SK-N-SH (cell line): ENCODE measurements around the gene AKT3. TPM values are rescaled to one million over a fixed set of nuclear protein-coding genes. Genes with fewer than 3 reads are reported as not detected.

Experiments
- CTCF ChIA-PET: fragments of 300-600, 350-600 bp; formaldehyde crosslinking; extraction: SDS; loops from one replicate; lab custom pipeline; 2021; lab: Yijun Ruan, JAX
- POLR2A ChIA-PET: fragments of 350-600 bp; sonication (Branson Sonifier 250); formaldehyde crosslinking; extraction: SDS; loops from one replicate; lab custom pipeline; 2020; ENCODE audit warnings: antibody characterized with exemption, inconsistent platforms; lab: Yijun Ruan, JAX
- DNase-seq: peaks from one replicate; pipeline ENCODE4 v3.0.0; 2012
- H2AFZ ChIP-seq: fragments of 200-600 bp; sonication (generic); 2 replicates; pipeline ENCODE4 v1.8.1; 2016; ENCODE audit warnings: antibody characterized with exemption, mild to moderate bottlenecking, low read depth
- H3F3A ChIP-seq: fragments of 200-600 bp; sonication (generic); replicated peaks from 2 replicates; pipeline ENCODE3; 2016; ENCODE audit warnings: antibody characterized with exemption, mild to moderate bottlenecking; ENCODE audit not compliant: insufficient read depth
- H3K27ac ChIP-seq, 2 experiments: fragments of 200-500 bp in 1 of 2; fragments of 200-600 bp in 1 of 2; sonication (Bioruptor generic) in 1 of 2; sonication (generic), shearing (Covaris generic) in 1 of 2; 2 replicates each; pipeline versions ENCODE4 v1.5.1 to v1.6.1; 2014 to 2016; ENCODE audit warnings: low read depth in 2 of 2, inconsistent platforms in 1 of 2, low read length in 1 of 2, mild to moderate bottlenecking in 1 of 2, mixed read lengths in 1 of 2
- H3K27me3 ChIP-seq: fragments of 200-600 bp; sonication (generic), shearing (Covaris generic); 2 replicates; pipeline ENCODE4 v1.6.1; 2016; ENCODE audit warnings: mixed run types; ENCODE audit not compliant: insufficient read depth
- H3K36me3 ChIP-seq, 2 experiments: fragments of 200-500 bp in 1 of 2; fragments of 200-600 bp in 1 of 2; sonication (Bioruptor generic) in 1 of 2; sonication (generic) in 1 of 2; replicated peaks in 1 of 2; 2 replicates each; pipeline versions ENCODE3 to v1.5.1; 2014 to 2016; ENCODE audit warnings: low read length in 1 of 2, mild to moderate bottlenecking in 1 of 2; ENCODE audit not compliant: insufficient read depth in 2 of 2, control insufficient read depth in 1 of 2
- H3K4me1 ChIP-seq, 2 experiments: fragments of 200-500 bp in 1 of 2; fragments of 200-600 bp in 1 of 2; sonication (Bioruptor generic) in 1 of 2; sonication (generic), shearing (Covaris generic) in 1 of 2; 2 replicates each; pipeline versions ENCODE4 v1.5.1 to v1.6.1; 2014 to 2016; ENCODE audit warnings: low read depth in 1 of 2, low read length in 1 of 2, mixed run types in 1 of 2; ENCODE audit not compliant: insufficient read depth in 2 of 2, control insufficient read depth in 1 of 2
- H3K4me2 ChIP-seq: fragments of 200-600 bp; sonication (generic), shearing (Covaris generic); 2 replicates; pipeline ENCODE4 v1.6.1; 2017; ENCODE audit warnings: mixed run types
- H3K4me3 ChIP-seq, 2 experiments: fragments of 200-500 bp in 1 of 2; fragments of 200-600 bp in 1 of 2; sonication (Bioruptor generic) in 1 of 2; sonication (generic), shearing (Covaris generic) in 1 of 2; 2 replicates each; pipeline versions ENCODE4 v1.5.1 to v1.8.1; 2014 to 2016; ENCODE audit warnings: low read depth in 2 of 2, inconsistent platforms in 1 of 2, low read length in 1 of 2, mild to moderate bottlenecking in 1 of 2, mixed read lengths in 1 of 2, moderate library complexity in 1 of 2
- H3K79me2 ChIP-seq: fragments of 200-600 bp; sonication (generic); 2 replicates; pipeline ENCODE4 v1.8.1; 2017; ENCODE audit warnings: mild to moderate bottlenecking; ENCODE audit not compliant: insufficient read depth
- H3K9ac ChIP-seq: fragments of 200-600 bp; sonication (generic); 2 replicates; pipeline ENCODE4 v1.6.1; 2017; ENCODE audit warnings: mixed run types
- H3K9me2 ChIP-seq: fragments of 200-600 bp; sonication (generic); 2 replicates; pipeline ENCODE4 v1.6.1; 2017; ENCODE audit warnings: mixed run types
- H3K9me3 ChIP-seq: fragments of 200-600 bp; sonication (generic); 2 replicates; pipeline ENCODE4 v1.6.1; 2017; ENCODE audit warnings: mixed run types, mild to moderate bottlenecking, moderate library complexity
- H4K20me1 ChIP-seq: fragments of 200-600 bp; sonication (generic); 2 replicates; pipeline ENCODE4 v1.6.1; 2017; ENCODE audit warnings: mild to moderate bottlenecking, mixed run types; ENCODE audit not compliant: insufficient read depth
- ELF1 ChIP-seq: IDR thresholded peaks from 2 replicates; pipeline ENCODE4 v1.4.0; 2012
- EP300 ChIP-seq, 2 experiments: IDR thresholded peaks; 2 replicates each; pipeline versions ENCODE4 v1.4.0 to v1.6.1; 2012; ENCODE audit warnings: borderline replicate concordance in 1 of 2, low read depth in 1 of 2, low read length in 1 of 2
- FOSL2 ChIP-seq: IDR thresholded peaks from 2 replicates; pipeline ENCODE4 v1.4.0; 2012; ENCODE audit warnings: low read depth, mild to moderate bottlenecking, moderate library complexity, borderline replicate concordance
- FOXM1 ChIP-seq: IDR thresholded peaks from 2 replicates; pipeline ENCODE4 v1.4.0; 2012; ENCODE audit warnings: low read depth, mild to moderate bottlenecking
- JUND ChIP-seq: IDR thresholded peaks from 2 replicates; pipeline ENCODE4 v1.4.0; 2012
- RFX5 ChIP-seq: IDR thresholded peaks from 2 replicates; pipeline ENCODE4 v1.6.1; 2012; ENCODE audit warnings: mild to moderate bottlenecking, improper control_type of control experiment, low read length
- RXRA ChIP-seq: IDR thresholded peaks from 2 replicates; pipeline ENCODE4 v1.4.0; 2012; ENCODE audit warnings: low read depth, mild to moderate bottlenecking, borderline replicate concordance
- SIN3A ChIP-seq: IDR thresholded peaks from 2 replicates; pipeline ENCODE4 v1.6.1; 2012; ENCODE audit warnings: low read depth, mild to moderate bottlenecking, low read length, moderate library complexity, borderline replicate concordance
- SMC3 ChIP-seq: IDR thresholded peaks from 2 replicates; pipeline ENCODE4 v1.6.1; 2012; ENCODE audit warnings: low read depth, low read length, improper control_type of control experiment
- TEAD4 ChIP-seq: IDR thresholded peaks from 2 replicates; pipeline ENCODE4 v1.4.0; 2012; ENCODE audit warnings: mild to moderate bottlenecking, borderline replicate concordance; ENCODE audit not compliant: insufficient read depth
- WGBS: methylation state at CpG from one replicate; pipeline ENCODE4 v1.1.6; 2017; ENCODE audit warnings: low lambda C conversion rate; 5-methylcytosine and 5-hydroxymethylcytosine counted together
- polyA plus RNA-seq, 3 experiments: library from polyadenylated mRNA; depleted of rRNA; stranded (reverse); fragments of >200 nt; gene quantifications; 2 replicates each; pipeline ENCODE4 v1.2.3, GENCODE V29; 2012
- TF ChIP-seq, protein P1 (sequence below): fragments of 150-350 bp; IDR thresholded peaks from 2 replicates; pipeline ENCODE4 v1.6.1; 2016; ENCODE audit warnings: mild to moderate bottlenecking, low read depth, low read length
- TF ChIP-seq, protein P2 (sequence below): IDR thresholded peaks from 2 replicates; pipeline ENCODE4 v1.6.1; 2012; ENCODE audit warnings: mild to moderate bottlenecking, low read depth, low read length, moderate library complexity
- TF ChIP-seq, protein P3 (sequence below): IDR thresholded peaks from 2 replicates; pipeline ENCODE4 v1.4.0; 2012; ENCODE audit warnings: low read depth
- TF ChIP-seq, protein P4 (sequence below): fragments of 200-600 bp; sonication (generic); IDR thresholded peaks from 2 replicates; pipeline ENCODE4 v1.6.1; 2017; ENCODE audit warnings: antibody characterized with exemption, mild to moderate bottlenecking, moderate library complexity

AKT3 gene
- polyA plus RNA-seq, 1 of the 3 experiments (the other 2 are of a cell fraction), result 12.7 TPM

DNA sequence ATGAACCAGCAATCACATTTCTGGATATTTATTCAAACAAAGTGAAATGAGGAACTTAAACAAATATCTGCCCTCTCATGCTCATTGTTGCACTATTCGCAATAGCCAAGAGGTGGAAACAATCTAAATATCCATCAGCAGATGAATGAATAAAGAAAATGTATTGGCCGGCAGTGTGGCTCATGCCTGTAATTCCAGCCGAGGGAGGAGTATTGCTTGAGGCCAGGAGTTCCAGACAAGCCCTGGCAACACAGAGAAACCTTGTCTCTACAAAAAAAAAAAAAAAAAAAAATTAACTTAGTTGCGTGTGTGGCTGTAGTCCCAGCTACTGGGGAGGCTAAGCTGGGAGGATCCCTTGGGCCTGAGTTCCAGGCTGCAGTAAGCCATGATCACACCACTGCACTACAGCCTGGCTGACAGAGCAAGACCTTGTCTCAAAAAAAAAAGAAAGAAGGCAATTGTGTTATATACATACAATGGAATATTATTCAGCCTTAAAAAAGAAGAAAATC, 191.4 kb downstream of the AKT3 start:
- Histone ChIP-seq H3K27ac (no peak overlapping the region), H2AFZ (no peak overlapping the region), H3K27me3 (no peaks in the 10 kb centered on the region), H3K9ac (no peak overlapping the region), H3K36me3 (peaks cover 21 to 47% of the 10 kb centered on the region in 2 experiments), H3K9me2 (no peaks in the 10 kb centered on the region), H3K4me1 (no peaks in the 10 kb centered on the region), H3K79me2 (peaks cover 45% of the 10 kb centered on the region), H3F3A (peaks cover 6% of the 10 kb centered on the region), H3K4me3 (no peak overlapping the region), H3K4me2 (no peak overlapping the region), H3K9me3 (no peaks in the 10 kb centered on the region), H4K20me1 (no peaks in the 10 kb centered on the region)
- ChIA-PET POLR2A (no interaction called here), CTCF (interaction anchor here (0.7 kb wide), 1 partner anchor 46 kb away, joined by 3 read pairs; no protein-coding TSS in a partner anchor)
- TF ChIP-seq RFX5 (no peak), JUND (no peak), SMC3 (no peak), SIN3A (no peak), EP300 (IDR thresholded peaks at IDR 0.05; ENCODE audit: borderline replicate concordance in 1 of 2, low read depth in 1 of 2, low read length in 1 of 2) (no peak), TEAD4 (no peak), FOSL2 (no peak), ELF1 (no peak), RXRA (no peak), FOXM1 (no peak)
- TF ChIP-seq, protein P1, sequence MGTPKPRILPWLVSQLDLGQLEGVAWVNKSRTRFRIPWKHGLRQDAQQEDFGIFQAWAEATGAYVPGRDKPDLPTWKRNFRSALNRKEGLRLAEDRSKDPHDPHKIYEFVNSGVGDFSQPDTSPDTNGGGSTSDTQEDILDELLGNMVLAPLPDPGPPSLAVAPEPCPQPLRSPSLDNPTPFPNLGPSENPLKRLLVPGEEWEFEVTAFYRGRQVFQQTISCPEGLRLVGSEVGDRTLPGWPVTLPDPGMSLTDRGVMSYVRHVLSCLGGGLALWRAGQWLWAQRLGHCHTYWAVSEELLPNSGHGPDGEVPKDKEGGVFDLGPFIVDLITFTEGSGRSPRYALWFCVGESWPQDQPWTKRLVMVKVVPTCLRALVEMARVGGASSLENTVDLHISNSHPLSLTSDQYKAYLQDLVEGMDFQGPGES, result no peak
- TF ChIP-seq, protein P2, sequence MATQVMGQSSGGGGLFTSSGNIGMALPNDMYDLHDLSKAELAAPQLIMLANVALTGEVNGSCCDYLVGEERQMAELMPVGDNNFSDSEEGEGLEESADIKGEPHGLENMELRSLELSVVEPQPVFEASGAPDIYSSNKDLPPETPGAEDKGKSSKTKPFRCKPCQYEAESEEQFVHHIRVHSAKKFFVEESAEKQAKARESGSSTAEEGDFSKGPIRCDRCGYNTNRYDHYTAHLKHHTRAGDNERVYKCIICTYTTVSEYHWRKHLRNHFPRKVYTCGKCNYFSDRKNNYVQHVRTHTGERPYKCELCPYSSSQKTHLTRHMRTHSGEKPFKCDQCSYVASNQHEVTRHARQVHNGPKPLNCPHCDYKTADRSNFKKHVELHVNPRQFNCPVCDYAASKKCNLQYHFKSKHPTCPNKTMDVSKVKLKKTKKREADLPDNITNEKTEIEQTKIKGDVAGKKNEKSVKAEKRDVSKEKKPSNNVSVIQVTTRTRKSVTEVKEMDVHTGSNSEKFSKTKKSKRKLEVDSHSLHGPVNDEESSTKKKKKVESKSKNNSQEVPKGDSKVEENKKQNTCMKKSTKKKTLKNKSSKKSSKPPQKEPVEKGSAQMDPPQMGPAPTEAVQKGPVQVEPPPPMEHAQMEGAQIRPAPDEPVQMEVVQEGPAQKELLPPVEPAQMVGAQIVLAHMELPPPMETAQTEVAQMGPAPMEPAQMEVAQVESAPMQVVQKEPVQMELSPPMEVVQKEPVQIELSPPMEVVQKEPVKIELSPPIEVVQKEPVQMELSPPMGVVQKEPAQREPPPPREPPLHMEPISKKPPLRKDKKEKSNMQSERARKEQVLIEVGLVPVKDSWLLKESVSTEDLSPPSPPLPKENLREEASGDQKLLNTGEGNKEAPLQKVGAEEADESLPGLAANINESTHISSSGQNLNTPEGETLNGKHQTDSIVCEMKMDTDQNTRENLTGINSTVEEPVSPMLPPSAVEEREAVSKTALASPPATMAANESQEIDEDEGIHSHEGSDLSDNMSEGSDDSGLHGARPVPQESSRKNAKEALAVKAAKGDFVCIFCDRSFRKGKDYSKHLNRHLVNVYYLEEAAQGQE, result no peak
- TF ChIP-seq, protein P3, sequence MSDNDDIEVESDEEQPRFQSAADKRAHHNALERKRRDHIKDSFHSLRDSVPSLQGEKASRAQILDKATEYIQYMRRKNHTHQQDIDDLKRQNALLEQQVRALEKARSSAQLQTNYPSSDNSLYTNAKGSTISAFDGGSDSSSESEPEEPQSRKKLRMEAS, result no peak
- TF ChIP-seq, protein P4, sequence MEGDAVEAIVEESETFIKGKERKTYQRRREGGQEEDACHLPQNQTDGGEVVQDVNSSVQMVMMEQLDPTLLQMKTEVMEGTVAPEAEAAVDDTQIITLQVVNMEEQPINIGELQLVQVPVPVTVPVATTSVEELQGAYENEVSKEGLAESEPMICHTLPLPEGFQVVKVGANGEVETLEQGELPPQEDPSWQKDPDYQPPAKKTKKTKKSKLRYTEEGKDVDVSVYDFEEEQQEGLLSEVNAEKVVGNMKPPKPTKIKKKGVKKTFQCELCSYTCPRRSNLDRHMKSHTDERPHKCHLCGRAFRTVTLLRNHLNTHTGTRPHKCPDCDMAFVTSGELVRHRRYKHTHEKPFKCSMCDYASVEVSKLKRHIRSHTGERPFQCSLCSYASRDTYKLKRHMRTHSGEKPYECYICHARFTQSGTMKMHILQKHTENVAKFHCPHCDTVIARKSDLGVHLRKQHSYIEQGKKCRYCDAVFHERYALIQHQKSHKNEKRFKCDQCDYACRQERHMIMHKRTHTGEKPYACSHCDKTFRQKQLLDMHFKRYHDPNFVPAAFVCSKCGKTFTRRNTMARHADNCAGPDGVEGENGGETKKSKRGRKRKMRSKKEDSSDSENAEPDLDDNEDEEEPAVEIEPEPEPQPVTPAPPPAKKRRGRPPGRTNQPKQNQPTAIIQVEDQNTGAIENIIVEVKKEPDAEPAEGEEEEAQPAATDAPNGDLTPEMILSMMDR, result no peak
- WGBS, result 92% methylated on average over 4 of the region's 4 CpGs
- DNase-seq, result no peak
